ENCODE results near the gene SSTR5.
A peak's percentile ranks its signal among the peaks of the same experiment; 100 is the strongest.

SSTR5 gene

DNA sequence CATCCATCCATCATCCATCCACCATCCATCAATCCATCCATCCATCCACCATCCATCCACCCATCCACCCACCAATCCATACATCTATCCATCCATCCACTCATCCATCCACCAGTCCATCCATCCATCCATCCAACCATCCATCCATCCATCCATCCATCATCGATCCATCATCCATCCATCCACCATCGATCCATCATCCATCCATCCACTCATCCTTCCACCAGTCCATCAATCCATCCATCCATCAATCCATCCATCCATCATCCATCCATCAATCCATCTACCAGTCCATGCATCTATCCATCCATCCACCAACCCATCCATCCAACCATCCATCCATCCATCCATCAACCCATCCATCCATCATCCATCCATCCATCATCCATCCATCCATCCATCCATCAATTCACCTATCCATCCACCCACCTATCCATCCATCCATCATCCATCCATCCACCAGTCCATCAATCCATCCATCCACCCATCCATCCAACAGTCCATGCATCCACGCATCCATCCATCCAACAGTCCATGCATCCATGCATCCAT lies 39.3 kb upstream of the SSTR5 start:
- H3K9me3 Mint-ChIP-seq = no peaks in the 10 kb centered on the region
- peaks cover 20% of the 10 kb centered on the region for H3K4me1 Mint-ChIP-seq
- no peak overlapping the region for H3K27ac Mint-ChIP-seq
- no peaks in the 10 kb centered on the region for H3K36me3 Mint-ChIP-seq (ENCODE audit: low read depth)
- TF ChIP-seq CTCF (IDR thresholded peaks at IDR 0.05; ENCODE audit: unreplicated experiment in 3 of 3) = no peak
- H3K27me3 Mint-ChIP-seq (ENCODE audit: low read depth) = no peaks in the 10 kb centered on the region
- no peak overlapping the region for H3K4me3 Mint-ChIP-seq

GRCh38 chr16:1034230-1035065 lies 38.1 kb upstream of the SSTR5 start:
- Mint-ChIP-seq H3K36me3 (ENCODE audit: low read depth) (no peaks in the 10 kb centered on the region), H3K27ac (no peak overlapping the region), H3K4me1 (peaks cover 18% of the 10 kb centered on the region), H3K4me3 (no peak overlapping the region), H3K9me3 (no peaks in the 10 kb centered on the region), H3K27me3 (ENCODE audit: low read depth) (no peaks in the 10 kb centered on the region)
- TF ChIP-seq CTCF (IDR thresholded peaks at IDR 0.05; ENCODE audit: unreplicated experiment in 3 of 3) = no peak

- H3K4me3 Mint-ChIP-seq = no peak overlapping the region
- H3K9me3 Mint-ChIP-seq = no peaks in the 10 kb centered on the region
- H3K4me1 Mint-ChIP-seq = peaks cover 13% of the 10 kb centered on the region
- no peak for TF ChIP-seq CTCF (IDR thresholded peaks at IDR 0.05; ENCODE audit: unreplicated experiment in 3 of 3)
- H3K36me3 Mint-ChIP-seq (ENCODE audit: low read depth) = no peaks in the 10 kb centered on the region
- H3K27ac Mint-ChIP-seq = no peak overlapping the region
- H3K27me3 Mint-ChIP-seq (ENCODE audit: low read depth) = no peaks in the 10 kb centered on the region
Measured at GRCh38 chr16:1035066-1035415, 37.5 kb upstream of the SSTR5 start.

DNA sequence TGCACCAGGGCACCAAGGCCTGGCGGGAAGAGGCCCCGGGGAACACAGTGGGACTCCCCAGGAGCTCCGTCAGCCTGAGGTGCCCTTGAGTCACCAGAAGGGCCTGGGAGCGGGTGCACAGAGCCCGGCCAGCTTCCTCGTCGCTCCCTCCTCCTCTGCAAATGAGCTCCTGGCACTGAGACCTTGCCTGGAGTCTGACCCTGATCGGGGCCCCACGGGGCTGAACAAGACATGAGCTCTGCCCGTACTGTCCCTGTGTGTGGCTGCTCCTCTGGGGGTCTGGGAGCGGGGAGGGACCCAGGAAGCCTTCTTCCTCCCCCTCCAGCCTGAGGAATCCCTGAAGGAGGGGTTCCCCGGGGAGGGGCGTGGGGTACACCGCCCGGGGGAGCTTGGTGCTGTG lies 36.4 kb upstream of the SSTR5 start:
- no peak overlapping the region for H3K4me3 Mint-ChIP-seq
- no peaks in the 10 kb centered on the region for H3K36me3 Mint-ChIP-seq (ENCODE audit: low read depth)
- no peaks in the 10 kb centered on the region for H3K9me3 Mint-ChIP-seq
- H3K4me1 Mint-ChIP-seq = peaks cover 13% of the 10 kb centered on the region
- H3K27ac Mint-ChIP-seq = no peak overlapping the region
- H3K27me3 Mint-ChIP-seq (ENCODE audit: low read depth) = no peaks in the 10 kb centered on the region
- TF ChIP-seq CTCF (IDR thresholded peaks at IDR 0.05; ENCODE audit: unreplicated experiment in 3 of 3) = no peak

DNA sequence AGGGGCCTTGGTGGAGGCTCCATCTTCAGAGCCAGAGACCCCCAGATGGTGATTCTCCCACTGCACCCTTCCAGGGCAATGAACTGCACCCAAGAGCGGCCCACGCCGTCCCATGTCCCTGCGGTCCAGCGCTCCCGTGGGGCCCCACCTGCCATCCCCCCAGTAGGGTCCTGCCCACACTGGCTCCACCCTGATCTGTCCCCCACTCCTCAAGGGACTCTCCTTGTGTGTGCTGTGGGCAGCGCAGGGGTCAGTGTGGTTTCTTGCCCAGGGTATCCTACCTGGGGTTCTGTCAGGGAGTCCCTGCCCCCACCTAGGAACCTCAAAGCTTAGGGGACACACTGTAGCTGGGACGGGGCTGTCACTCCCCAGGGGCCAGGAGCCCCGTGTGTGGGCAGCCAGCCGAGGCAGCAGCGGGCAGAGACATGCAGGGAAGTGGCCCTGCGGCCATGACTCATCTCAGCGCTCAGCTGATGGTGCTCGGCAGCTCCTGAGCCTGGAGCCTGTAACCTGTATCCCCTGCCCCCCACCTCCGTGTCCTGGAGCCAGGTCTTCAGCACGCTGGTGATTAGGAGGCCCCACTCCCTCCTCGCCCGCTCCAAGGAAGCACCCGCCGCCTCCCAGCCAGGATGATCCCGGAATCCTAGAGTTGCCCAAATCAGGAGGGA lies 35.7 kb upstream of the SSTR5 start:
- Mint-ChIP-seq H3K36me3 (ENCODE audit: low read depth) (no peaks in the 10 kb centered on the region), H3K9me3 (peaks cover 3% of the 10 kb centered on the region), H3K4me1 (peaks cover 15% of the 10 kb centered on the region), H3K4me3 (no peak overlapping the region), H3K27ac (peak overlapping the region in 1 of 3 experiments; percentile 66), H3K27me3 (ENCODE audit: low read depth) (no peaks in the 10 kb centered on the region)
- no peak for TF ChIP-seq CTCF (IDR thresholded peaks at IDR 0.05; ENCODE audit: unreplicated experiment in 3 of 3)

Data from nephron (organoid).